Measurements from ENCODE around the gene LAMB4.

DNA sequence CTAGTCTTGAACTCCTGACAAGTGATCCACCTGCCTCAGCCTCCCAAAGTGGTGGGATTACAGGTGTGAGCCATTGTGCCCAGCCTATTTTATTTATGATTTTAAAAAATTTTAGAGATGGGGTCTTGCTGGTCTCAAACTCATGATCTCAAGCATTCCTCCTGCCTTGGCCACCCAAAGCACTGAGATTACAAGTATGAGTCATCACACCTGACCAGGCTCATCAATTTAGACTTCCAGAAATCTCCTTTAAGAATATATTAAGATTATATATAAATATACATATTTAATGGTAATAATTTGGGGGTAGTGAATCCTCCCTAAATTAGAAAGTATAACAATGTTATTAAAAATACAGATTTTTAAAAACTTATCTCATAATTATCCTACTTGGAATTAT, 156.3 kb downstream of the LAMB4 start:
- no peak for TF ChIP-seq RFX5 (IDR thresholded peaks at IDR 0.05; ENCODE audit: low read length)
- TF ChIP-seq, protein P1, sequence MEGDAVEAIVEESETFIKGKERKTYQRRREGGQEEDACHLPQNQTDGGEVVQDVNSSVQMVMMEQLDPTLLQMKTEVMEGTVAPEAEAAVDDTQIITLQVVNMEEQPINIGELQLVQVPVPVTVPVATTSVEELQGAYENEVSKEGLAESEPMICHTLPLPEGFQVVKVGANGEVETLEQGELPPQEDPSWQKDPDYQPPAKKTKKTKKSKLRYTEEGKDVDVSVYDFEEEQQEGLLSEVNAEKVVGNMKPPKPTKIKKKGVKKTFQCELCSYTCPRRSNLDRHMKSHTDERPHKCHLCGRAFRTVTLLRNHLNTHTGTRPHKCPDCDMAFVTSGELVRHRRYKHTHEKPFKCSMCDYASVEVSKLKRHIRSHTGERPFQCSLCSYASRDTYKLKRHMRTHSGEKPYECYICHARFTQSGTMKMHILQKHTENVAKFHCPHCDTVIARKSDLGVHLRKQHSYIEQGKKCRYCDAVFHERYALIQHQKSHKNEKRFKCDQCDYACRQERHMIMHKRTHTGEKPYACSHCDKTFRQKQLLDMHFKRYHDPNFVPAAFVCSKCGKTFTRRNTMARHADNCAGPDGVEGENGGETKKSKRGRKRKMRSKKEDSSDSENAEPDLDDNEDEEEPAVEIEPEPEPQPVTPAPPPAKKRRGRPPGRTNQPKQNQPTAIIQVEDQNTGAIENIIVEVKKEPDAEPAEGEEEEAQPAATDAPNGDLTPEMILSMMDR (IDR thresholded peaks at IDR 0.05): no peak
- TF ChIP-seq, protein P2, sequence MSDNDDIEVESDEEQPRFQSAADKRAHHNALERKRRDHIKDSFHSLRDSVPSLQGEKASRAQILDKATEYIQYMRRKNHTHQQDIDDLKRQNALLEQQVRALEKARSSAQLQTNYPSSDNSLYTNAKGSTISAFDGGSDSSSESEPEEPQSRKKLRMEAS (IDR thresholded peaks at IDR 0.05; ENCODE audit: low read depth): no peak
- no peak for TF ChIP-seq JUND (IDR thresholded peaks at IDR 0.05)
- no peak for TF ChIP-seq POLR2AphosphoS5 (IDR thresholded peaks at IDR 0.05; ENCODE audit: low read depth, low read length)
- no peak for TF ChIP-seq RXRA (IDR thresholded peaks at IDR 0.05; ENCODE audit: borderline replicate concordance, low read depth)
- TF ChIP-seq NFIC (IDR thresholded peaks at IDR 0.05; ENCODE audit: borderline replicate concordance): no peak
- TF ChIP-seq RCOR1 (IDR thresholded peaks at IDR 0.05; ENCODE audit: low read length): no peak
- no peak for TF ChIP-seq RAD21 (IDR thresholded peaks at IDR 0.05; ENCODE audit: low read length)
